SU-DHL-6 (cell line): Measurements from ENCODE around the gene ACSM6.

Experiments
- CTCF ChIP-seq: fragments of 200-600 bp; sonication (generic); IDR thresholded peaks from one replicate; pipeline ENCODE4 v1.5.1; 2017; ENCODE audit warnings: antibody characterized with exemption, mild to moderate bottlenecking, low read length, moderate library complexity; ENCODE audit not compliant: insufficient read depth, poor library complexity, severe bottlenecking
- EZH2phosphoT487 ChIP-seq: fragments of 200-600 bp; sonication (generic), shearing (Covaris generic); conservative IDR thresholded peaks from 2 replicates; pipeline ENCODE4 v1.6.1; 2018; ENCODE audit warnings: mild to moderate bottlenecking, antibody characterized with exemption, low read length, moderate library complexity, mixed read lengths

DNA sequence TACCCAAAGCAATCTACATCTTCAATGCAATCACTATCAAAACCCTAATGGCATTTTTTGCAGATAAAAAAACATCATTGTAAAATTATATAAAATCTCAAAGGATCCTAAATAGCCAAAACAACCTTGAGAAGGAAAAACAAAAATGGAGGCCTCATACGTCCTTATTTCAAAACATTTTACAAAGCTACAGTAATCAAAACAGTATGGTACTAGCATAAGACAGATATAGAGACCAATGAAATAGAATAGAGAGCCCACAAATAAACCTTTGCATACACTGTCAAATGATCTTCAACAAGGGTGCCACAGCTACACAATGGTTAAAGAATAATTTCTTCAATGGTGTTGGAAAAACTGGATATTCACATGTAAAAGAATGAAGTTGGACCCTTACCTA is 62.2 kb downstream of the ACSM6 start:
- TF ChIP-seq CTCF (no peak), EZH2phosphoT487 (no peak)
